Body of pancreas (tissue), 4 donors: Measurements from ENCODE around the gene MMP12.

ENCODE experiments used
- POLR2A ChIP-seq, 3 donors: fragments of 450-650 bp; IDR thresholded peaks; one replicate each; pipeline ENCODE4 v1.6.1; 2016; ENCODE audit warnings: antibody characterized with exemption in 3 of 3, mild to moderate bottlenecking in 2 of 3
- TF ChIP-seq, protein P1 (sequence below), 7 experiments: fragments of 450-650 bp in 4 of 7; fragments of 200-600 bp in 3 of 7; sonication (generic) in 3 of 7; IDR thresholded peaks; one replicate each; pipeline ENCODE4 v1.5.1; 2016 to 2019; ENCODE audit warnings: antibody characterized with exemption in 7 of 7

- TF ChIP-seq, protein P1, sequence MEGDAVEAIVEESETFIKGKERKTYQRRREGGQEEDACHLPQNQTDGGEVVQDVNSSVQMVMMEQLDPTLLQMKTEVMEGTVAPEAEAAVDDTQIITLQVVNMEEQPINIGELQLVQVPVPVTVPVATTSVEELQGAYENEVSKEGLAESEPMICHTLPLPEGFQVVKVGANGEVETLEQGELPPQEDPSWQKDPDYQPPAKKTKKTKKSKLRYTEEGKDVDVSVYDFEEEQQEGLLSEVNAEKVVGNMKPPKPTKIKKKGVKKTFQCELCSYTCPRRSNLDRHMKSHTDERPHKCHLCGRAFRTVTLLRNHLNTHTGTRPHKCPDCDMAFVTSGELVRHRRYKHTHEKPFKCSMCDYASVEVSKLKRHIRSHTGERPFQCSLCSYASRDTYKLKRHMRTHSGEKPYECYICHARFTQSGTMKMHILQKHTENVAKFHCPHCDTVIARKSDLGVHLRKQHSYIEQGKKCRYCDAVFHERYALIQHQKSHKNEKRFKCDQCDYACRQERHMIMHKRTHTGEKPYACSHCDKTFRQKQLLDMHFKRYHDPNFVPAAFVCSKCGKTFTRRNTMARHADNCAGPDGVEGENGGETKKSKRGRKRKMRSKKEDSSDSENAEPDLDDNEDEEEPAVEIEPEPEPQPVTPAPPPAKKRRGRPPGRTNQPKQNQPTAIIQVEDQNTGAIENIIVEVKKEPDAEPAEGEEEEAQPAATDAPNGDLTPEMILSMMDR (IDR thresholded peaks at IDR 0.05) = no peak
- TF ChIP-seq POLR2A (IDR thresholded peaks at IDR 0.05) = no peak
These were observed 20.8 kb downstream of the MMP12 start for GRCh38 chr11:102853956-102854355.
